Left lung (tissue), 10 donors: Measurements from ENCODE around the gene GPC6. TPM values are rescaled to one million over a fixed set of nuclear protein-coding genes. Genes with fewer than 3 reads are reported as not detected.

ENCODE experiments used
- ATAC-seq: fragments of 200-7000 bp; cut with Tn5 transposase; one replicate; pipeline ENCODE4 v1.9.1; 2020; ENCODE audit warnings: moderate library complexity
- DNase-seq, 4 donors: peaks; one replicate each; pipeline ENCODE4 v3.0.0-alpha.2; 2013 to 2020
- H3K27ac ChIP-seq, 2 donors: fragments of 200-600 bp; sonication (generic) in 1 of 2; one replicate each; pipeline versions ENCODE4 v1.5.0 to v1.8.0; 2020 to 2021
- H3K27me3 ChIP-seq, 2 donors: fragments of 200-600 bp; sonication (generic) in 1 of 2; one replicate each; pipeline versions ENCODE4 v1.5.0 to v1.8.0; 2020 to 2021
- H3K36me3 ChIP-seq, 2 donors: fragments of 200-600 bp; sonication (generic) in 1 of 2; one replicate each; pipeline versions ENCODE4 v1.5.0 to v1.8.0; 2020 to 2021
- H3K4me1 ChIP-seq, 2 donors: fragments of 200-600 bp; one replicate each; pipeline ENCODE4 v1.8.0; 2021
- H3K4me3 ChIP-seq, 2 donors: fragments of 200-600 bp; sonication (generic) in 1 of 2; one replicate each; pipeline versions ENCODE4 v1.5.0 to v1.8.0; 2020 to 2021; ENCODE audit warnings: mild to moderate bottlenecking in 1 of 2
- H3K9me3 ChIP-seq, 2 donors: fragments of 200-600 bp; sonication (generic) in 1 of 2; one replicate each; pipeline versions ENCODE4 v1.5.0 to v1.8.0; 2020 to 2021
- CTCF ChIP-seq, 2 donors: fragments of 200-600 bp; sonication (generic) in 1 of 2; IDR thresholded peaks; one replicate each; pipeline versions ENCODE4 v1.5.0 to v1.8.0; 2021; ENCODE audit warnings: antibody characterized with exemption in 2 of 2
- intact Hi-C, 2 donors: fragments of 100-400 bp; cut with DNase I; formaldehyde crosslinking; loops; one replicate each; pipeline versions ENCODE4 v1.11.2 to v1.14.2; 2022
- polyA plus RNA-seq, 6 donors: library from polyadenylated mRNA; unstranded; fragments of 120-200 nt; gene quantifications; one replicate each; pipeline ENCODE4 v1.2.1, GENCODE V29; 2013; ENCODE audit not compliant: insufficient read length in 6 of 6
- total RNA-seq, 2 donors: library from RNA; stranded (reverse); fragmentation: NEBNext Ultra II Directional; extraction: Animal tissue kit (Norgen Biotek cat#: 25700); gene quantifications; one replicate each; pipeline ENCODE4 v1.2.1, GENCODE V29; 2021
- donor health status: DM: no; HTN: yes; CAD: no.
- donor health status: DM: no; HTN: no; CAD: no.

The GPC6 gene
- total and polyA plus RNA-seq, 8 donors: 9.6 to 25.8 (median 21.1) TPM

- intact Hi-C loops: no loop called here
- no peaks in the 10 kb centered on the region for H3K36me3 ChIP-seq
- ATAC-seq (no peak), DNase-seq (no peak)
- H3K4me3 ChIP-seq: no peak overlapping the region
- TF ChIP-seq CTCF (IDR thresholded peaks at IDR 0.05): no peak
- no peaks in the 10 kb centered on the region for H3K27me3 ChIP-seq
- H3K4me1 ChIP-seq: no peaks in the 10 kb centered on the region
- H3K27ac ChIP-seq: no peak overlapping the region
- no peaks in the 10 kb centered on the region for H3K9me3 ChIP-seq
Observed at GRCh38 chr13:93304134-93304533, 77.5 kb downstream of the GPC6 start.

GRCh38 chr13:93304868-93305613 is 78.4 kb downstream of the GPC6 start:
- intact Hi-C loops: no loop called here

GRCh38 chr13:93305886-93306285 is 79.3 kb downstream of the GPC6 start:
- no peaks in the 10 kb centered on the region for H3K36me3 ChIP-seq
- H3K4me3 ChIP-seq: no peak overlapping the region
- TF ChIP-seq CTCF (IDR thresholded peaks at IDR 0.05): no peak
- no peak overlapping the region for H3K27ac ChIP-seq
- no peaks in the 10 kb centered on the region for H3K4me1 ChIP-seq
- H3K9me3 ChIP-seq: no peaks in the 10 kb centered on the region
- no peak for ATAC-seq
- no peaks in the 10 kb centered on the region for H3K27me3 ChIP-seq
- DNase-seq: no peak
- intact Hi-C loops: no loop called here

More at GRCh38 chr13:93304868-93305613, 78.4 kb downstream of the GPC6 start:
- H3K27ac ChIP-seq: no peak overlapping the region
- H3K36me3 ChIP-seq: no peaks in the 10 kb centered on the region
- no peak overlapping the region for H3K4me3 ChIP-seq
- H3K4me1 ChIP-seq: no peaks in the 10 kb centered on the region
- H3K27me3 ChIP-seq: no peaks in the 10 kb centered on the region
- TF ChIP-seq CTCF (IDR thresholded peaks at IDR 0.05): no peak
- ATAC-seq (no peak), DNase-seq (no peak)
- no peaks in the 10 kb centered on the region for H3K9me3 ChIP-seq

- Histone ChIP-seq H3K9me3 (no peaks in the 10 kb centered on the region), H3K27me3 (no peaks in the 10 kb centered on the region), H3K27ac (no peak overlapping the region), H3K4me3 (no peak overlapping the region), H3K4me1 (no peaks in the 10 kb centered on the region), H3K36me3 (no peaks in the 10 kb centered on the region)
- DNase-seq (no peak), ATAC-seq (no peak)
- intact Hi-C loops: no loop called here
- no peak for TF ChIP-seq CTCF (IDR thresholded peaks at IDR 0.05)
Observed at GRCh38 chr13:93307136-93307535, 80.5 kb downstream of the GPC6 start.

GRCh38 chr13:93307651-93308050 is 81.0 kb downstream of the GPC6 start:
- Histone ChIP-seq H3K4me1 (no peaks in the 10 kb centered on the region), H3K36me3 (no peaks in the 10 kb centered on the region), H3K27ac (no peak overlapping the region), H3K4me3 (no peak overlapping the region), H3K9me3 (no peaks in the 10 kb centered on the region), H3K27me3 (no peaks in the 10 kb centered on the region)
- TF ChIP-seq CTCF (IDR thresholded peaks at IDR 0.05): no peak
- intact Hi-C loops: no loop called here
- ATAC-seq: no peak
- no peak for DNase-seq
